Astrocyte (in vitro differentiated cells and primary cell): Measurements from ENCODE around the gene MAP10.

ENCODE experiments used
- EZH2 ChIP-seq: IDR thresholded peaks from 2 replicates; pipeline ENCODE4 v1.6.1; 2012; ENCODE audit warnings: mild to moderate bottlenecking, low read length, inconsistent platforms; ENCODE audit not compliant: insufficient read depth
- TF ChIP-seq, protein P1 (sequence below): IDR thresholded peaks from 2 replicates; pipeline ENCODE4 v1.5.1; 2011; ENCODE audit warnings: low read depth, mild to moderate bottlenecking, inconsistent platforms, low read length, moderate library complexity; ENCODE audit not compliant: insufficient read depth

DNA sequence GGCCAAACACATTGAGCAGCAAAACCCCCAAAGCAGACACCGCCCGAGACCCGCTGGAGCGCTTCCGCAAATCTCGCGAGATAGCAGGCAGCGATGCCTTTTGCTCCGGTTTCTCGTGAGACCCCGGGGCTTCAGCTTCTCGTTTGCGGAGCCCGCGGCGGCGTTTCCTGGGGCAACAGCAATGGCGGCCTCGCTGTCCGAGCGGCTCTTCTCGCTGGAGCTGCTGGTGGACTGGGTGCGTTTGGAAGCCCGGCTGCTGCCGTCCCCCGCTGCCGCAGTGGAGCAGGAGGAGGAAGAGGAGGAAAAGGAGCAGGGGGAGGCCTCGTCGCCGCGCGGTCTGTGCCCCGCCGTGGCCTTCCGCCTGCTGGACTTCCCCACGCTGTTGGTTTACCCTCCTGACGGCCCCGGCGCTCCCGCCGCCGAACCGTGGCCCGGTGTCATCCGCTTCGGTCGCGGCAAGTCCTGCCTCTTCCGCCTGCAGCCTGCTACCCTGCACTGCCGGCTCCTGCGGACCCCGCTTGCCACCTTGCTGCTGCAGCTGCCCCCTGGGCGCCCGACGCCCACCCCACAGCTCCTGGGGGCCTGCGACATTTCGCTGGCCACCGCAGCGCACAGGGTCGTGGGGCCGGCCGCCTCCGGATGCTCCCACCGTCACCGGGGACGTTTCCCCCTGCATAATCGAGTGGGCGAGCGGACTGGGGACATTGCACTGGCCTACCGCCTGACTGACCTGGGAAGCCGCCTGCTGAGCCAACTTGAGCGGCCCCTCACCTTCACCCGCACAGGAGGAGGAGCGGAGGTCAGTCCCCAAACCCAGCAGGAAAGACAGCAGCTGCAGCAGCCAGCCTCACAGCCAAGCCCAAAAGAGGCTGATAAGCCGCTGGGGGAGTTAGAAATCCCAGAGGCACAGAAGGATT lies at the start of gene MAP10:
- no peak for TF ChIP-seq EZH2
- TF ChIP-seq, protein P1, sequence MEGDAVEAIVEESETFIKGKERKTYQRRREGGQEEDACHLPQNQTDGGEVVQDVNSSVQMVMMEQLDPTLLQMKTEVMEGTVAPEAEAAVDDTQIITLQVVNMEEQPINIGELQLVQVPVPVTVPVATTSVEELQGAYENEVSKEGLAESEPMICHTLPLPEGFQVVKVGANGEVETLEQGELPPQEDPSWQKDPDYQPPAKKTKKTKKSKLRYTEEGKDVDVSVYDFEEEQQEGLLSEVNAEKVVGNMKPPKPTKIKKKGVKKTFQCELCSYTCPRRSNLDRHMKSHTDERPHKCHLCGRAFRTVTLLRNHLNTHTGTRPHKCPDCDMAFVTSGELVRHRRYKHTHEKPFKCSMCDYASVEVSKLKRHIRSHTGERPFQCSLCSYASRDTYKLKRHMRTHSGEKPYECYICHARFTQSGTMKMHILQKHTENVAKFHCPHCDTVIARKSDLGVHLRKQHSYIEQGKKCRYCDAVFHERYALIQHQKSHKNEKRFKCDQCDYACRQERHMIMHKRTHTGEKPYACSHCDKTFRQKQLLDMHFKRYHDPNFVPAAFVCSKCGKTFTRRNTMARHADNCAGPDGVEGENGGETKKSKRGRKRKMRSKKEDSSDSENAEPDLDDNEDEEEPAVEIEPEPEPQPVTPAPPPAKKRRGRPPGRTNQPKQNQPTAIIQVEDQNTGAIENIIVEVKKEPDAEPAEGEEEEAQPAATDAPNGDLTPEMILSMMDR, result no peak
